SK-N-MC (cell line): ENCODE measurements around the gene ZFAND3.
"Not testable (repeated sequence)": the region's sequence is repeated elsewhere in the genome, so short reads cannot be mapped to it uniquely, and the experiment has no call there.

Experiments used
- DNase-seq: peaks from one replicate; pipeline ENCODE4 v3.0.0-alpha.2; 2011; ENCODE audit warnings: low read depth, low spot score
- H3K27ac ChIP-seq: fragments of 200-600 bp; sonication (generic); 2 replicates; pipeline ENCODE4 v1.5.1; 2016; ENCODE audit warnings: mixed run types
- H3K36me3 ChIP-seq: fragments of 200-600 bp; sonication (generic); 2 replicates; pipeline ENCODE4 v1.6.1; 2017; ENCODE audit warnings: antibody characterized with exemption, low read length, mixed read lengths; ENCODE audit not compliant: insufficient read depth
- H3K4me3 ChIP-seq: fragments of 200-600 bp; sonication (generic); 2 replicates; pipeline ENCODE4 v1.5.1; 2016
- H3K9ac ChIP-seq: fragments of 200-600 bp; sonication (generic); 2 replicates; pipeline ENCODE4 v1.8.0; 2017; ENCODE audit warnings: mixed run types, mixed read lengths; ENCODE audit not compliant: insufficient read length
- H3K9me3 ChIP-seq: fragments of 200-600 bp; sonication (generic); 2 replicates; pipeline ENCODE4 v1.6.1; 2017; ENCODE audit warnings: low read depth, mild to moderate bottlenecking, antibody characterized with exemption, low read length, moderate library complexity, mixed read lengths
- EZH2 ChIP-seq: fragments of 200-600 bp; sonication (generic); IDR thresholded peaks from one replicate; pipeline ENCODE4 v1.6.1; 2017; ENCODE audit warnings: antibody characterized with exemption
- FOXP2 ChIP-seq: optimal IDR thresholded peaks from 2 replicates; pipeline ENCODE3; 2011; ENCODE audit warnings: mild to moderate bottlenecking, moderate library complexity; ENCODE audit not compliant: insufficient read depth; ENCODE audit errors: extremely low read length, control extremely low read depth
- POLR2AphosphoS5 ChIP-seq: IDR thresholded peaks from 2 replicates; pipeline ENCODE4 v1.6.1; 2012; ENCODE audit warnings: mild to moderate bottlenecking, low read depth, low read length, borderline replicate concordance

Gene ZFAND3

DNA sequence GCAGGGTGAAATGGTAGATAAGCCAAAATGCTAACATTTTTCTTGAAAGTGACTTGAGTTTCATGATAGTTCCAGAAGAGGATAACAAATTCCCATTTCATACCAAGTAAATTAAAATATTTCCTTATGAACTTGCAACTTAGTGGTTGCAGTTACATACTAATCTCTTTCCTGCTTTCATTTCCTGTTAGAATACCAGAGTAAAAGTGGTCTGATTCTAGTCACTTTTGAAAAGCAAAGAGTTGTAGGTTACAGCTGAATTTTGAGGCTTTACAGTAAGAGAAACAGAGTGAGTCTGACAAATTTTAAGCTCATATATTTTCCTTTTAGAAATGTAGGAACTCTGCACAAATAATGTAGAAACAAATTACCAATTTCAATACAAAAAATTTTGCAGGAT, 117.4 kb downstream of the ZFAND3 start:
- Histone ChIP-seq H3K9me3 (no peaks in the 10 kb centered on the region), H3K9ac (peak overlapping the region; percentile 35), H3K4me3 (peak overlapping the region; percentile 64), H3K36me3 (no peaks in the 10 kb centered on the region), H3K27ac (peak overlapping the region; percentile 92)
- DNase-seq = peak; percentile 55
- TF ChIP-seq FOXP2 (no peak), POLR2AphosphoS5 (no peak; the same call in 1 of the 2 replicates)

DNA sequence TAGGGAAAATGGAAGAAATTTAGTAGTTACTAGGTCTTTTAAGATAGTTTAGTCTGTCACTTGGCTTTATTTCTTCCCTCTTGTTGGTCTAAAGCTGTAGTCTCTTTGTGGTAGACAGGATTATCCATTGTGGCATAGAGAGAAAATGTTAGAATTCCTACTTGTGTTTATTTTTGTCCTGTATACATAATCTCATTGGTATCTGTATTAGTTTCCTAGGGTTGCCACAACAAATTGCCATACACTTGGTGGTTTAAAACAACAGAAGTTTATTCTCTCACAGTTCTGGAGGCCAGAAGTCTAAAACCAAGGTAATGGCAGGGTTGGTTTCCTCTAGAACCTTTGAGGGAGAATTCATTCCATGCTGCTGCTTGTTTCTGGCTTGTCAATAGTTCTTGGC, 119.4 kb downstream of the ZFAND3 start:
- DNase-seq = no peak
- H3K9me3 ChIP-seq = no peaks in the 10 kb centered on the region
- peak overlapping the region; percentile 92 for H3K27ac ChIP-seq
- no peak for TF ChIP-seq POLR2AphosphoS5
- H3K9ac ChIP-seq = no peak overlapping the region
- no peak overlapping the region for H3K4me3 ChIP-seq
- no peaks in the 10 kb centered on the region; the same call in 1 of the 2 replicates for H3K36me3 ChIP-seq

DNA sequence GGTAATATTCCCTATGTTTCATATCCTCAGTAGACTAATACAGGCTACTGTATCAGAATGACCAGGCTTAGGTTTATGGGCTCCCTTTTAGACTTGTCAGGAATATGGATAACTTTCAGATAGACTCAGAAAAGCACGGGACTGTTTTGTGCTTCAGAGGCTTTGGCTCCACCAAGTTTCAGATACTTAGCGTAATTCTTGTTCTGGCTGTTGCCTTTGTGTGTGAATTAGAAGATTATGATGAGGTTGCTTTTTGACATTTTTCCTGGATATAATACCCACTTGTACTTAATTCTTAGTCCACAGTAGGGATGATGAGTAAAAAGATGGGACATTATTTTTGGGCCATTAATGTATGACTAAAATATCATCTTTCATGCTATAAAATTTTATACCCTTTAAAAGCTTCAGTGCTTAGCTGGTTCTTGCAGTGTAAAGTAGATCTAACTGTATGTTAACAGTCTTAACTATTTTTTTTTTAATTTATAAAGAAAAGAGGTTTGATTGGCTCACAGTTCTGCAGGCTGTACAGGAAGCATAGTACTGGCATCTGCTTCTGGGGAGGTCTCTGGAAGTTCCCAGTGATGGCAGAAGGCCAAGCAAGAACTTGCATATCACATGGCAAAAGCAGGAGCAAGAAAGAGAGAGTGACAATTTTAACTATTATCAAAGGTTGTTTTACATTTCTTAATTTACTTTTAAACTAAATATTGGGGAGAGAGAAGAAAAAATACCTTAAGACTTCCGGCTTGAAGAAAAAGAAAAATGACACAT, 120.7 kb downstream of the ZFAND3 start:
- Histone ChIP-seq H3K27ac (peak overlapping the region; percentile 92), H3K9ac (peak overlapping the region; percentile 61), H3K9me3 (no peaks in the 10 kb centered on the region), H3K4me3 (peak overlapping the region; percentile 49), H3K36me3 (no peaks in the 10 kb centered on the region; the same call in 1 of the 2 replicates)
- TF ChIP-seq POLR2AphosphoS5 (no peak), EZH2 (no peak), FOXP2 (no peak)
- peak; percentile 66 for DNase-seq

DNA sequence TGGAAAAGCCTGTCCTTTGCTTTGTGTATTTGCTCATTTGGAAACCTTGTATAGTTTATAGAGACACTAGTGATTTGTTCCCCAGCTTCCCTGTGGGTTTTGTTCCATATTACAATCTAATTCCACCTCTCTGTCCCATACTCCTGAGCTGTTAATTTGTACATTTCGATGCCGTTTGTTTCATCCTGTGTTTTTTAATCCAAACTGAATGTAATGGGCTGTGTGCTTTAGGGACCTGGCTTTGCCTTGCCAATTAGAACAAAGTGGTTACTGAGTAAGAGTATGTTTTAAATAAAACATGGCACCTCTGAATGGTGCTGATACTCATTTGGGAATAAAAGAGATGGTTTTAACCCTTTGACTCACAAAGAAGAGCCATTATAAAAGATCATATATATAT, 122.3 kb downstream of the ZFAND3 start:
- H3K4me3 ChIP-seq = no peak overlapping the region
- H3K9me3 ChIP-seq = no peaks in the 10 kb centered on the region
- TF ChIP-seq EZH2 = no peak
- no peak for TF ChIP-seq FOXP2
- TF ChIP-seq POLR2AphosphoS5 = no peak
- H3K9ac ChIP-seq = no peak overlapping the region
- DNase-seq = no peak
- H3K27ac ChIP-seq = peak overlapping the region; percentile 92
- no peaks in the 10 kb centered on the region; the same call in 1 of the 2 replicates for H3K36me3 ChIP-seq

DNA sequence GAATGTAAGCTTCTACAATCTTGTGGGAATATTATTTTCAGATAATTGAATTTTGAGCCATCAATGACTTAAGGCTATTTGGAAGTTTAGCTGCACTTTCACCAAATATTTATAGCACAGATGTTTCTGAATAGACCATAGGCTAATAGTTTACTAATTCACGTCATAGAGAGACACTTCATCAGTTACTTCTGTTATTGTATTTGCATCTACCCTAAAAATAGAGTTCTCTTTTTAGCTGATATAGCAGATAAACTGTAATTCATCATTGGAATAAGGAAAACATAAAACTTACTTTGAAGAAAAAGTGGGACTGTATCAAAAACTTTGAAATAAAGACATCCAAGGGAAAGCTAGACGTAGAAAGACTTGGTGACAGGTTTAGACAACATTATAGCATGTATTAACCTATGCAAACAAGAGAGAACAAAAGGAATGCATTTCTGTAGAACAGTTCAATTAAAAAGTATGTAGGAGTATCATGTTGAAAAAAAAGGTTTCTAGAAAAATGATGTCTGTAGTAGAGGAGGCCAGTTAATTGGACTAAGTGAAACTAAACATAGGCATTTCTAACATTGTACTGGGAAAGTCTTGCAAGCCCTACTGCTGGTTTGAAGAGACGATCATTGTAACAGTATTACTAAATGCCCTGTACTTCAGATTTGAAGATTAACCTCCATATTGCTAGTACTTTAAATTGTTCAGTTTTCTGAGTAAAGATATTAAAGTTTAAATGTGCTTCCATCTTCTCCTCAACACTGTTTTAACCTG, 123.3 kb downstream of the ZFAND3 start:
- no peak overlapping the region for H3K9ac ChIP-seq
- H3K9me3 ChIP-seq = no peaks in the 10 kb centered on the region
- H3K36me3 ChIP-seq = no peaks in the 10 kb centered on the region; the same call in 1 of the 2 replicates
- DNase-seq = no peak
- TF ChIP-seq EZH2 (no peak), FOXP2 (no peak), POLR2AphosphoS5 (no peak)
- peak overlapping the region; percentile 19 for H3K27ac ChIP-seq
- H3K4me3 ChIP-seq = peak overlapping the region; percentile 40

DNA sequence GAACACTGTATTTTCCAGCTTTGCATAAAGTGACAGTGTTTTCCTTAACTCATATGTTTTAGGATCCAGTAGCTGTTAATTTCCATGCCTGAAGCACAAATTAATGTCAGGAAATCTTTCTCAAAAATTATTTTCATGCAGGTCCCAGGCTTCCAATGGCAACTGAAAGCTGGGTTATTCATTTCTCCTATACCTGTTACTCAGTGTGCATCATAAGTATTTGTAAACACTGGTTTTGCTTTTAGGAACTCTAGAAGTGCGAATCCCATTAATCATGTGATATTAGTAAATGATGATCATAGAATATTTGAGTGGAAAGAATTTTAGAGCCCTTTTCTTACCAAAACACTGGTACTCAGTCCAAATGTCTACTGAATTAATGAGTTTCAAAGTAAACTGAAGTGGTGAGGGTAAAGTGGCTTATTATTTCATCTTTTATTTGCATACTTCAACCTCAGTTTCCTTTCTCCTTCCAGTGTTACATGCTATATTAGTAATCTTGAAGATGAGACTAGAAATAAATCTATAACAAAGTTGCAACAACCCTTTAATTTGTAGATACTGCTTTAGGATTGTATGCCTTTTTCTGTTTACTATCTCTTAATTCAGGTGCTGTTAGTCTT, 124.0 kb downstream of the ZFAND3 start:
- Histone ChIP-seq H3K9me3 (no peaks in the 10 kb centered on the region), H3K9ac (no peak overlapping the region), H3K4me3 (peak overlapping the region; percentile 40; the same call in 1 of the 2 replicates), H3K36me3 (peaks cover 4% of the 10 kb centered on the region), H3K27ac (peak overlapping the region; percentile 19)
- TF ChIP-seq EZH2 = no peak
- TF ChIP-seq POLR2AphosphoS5 = no peak
- TF ChIP-seq FOXP2 = no peak
- no peak for DNase-seq

DNA sequence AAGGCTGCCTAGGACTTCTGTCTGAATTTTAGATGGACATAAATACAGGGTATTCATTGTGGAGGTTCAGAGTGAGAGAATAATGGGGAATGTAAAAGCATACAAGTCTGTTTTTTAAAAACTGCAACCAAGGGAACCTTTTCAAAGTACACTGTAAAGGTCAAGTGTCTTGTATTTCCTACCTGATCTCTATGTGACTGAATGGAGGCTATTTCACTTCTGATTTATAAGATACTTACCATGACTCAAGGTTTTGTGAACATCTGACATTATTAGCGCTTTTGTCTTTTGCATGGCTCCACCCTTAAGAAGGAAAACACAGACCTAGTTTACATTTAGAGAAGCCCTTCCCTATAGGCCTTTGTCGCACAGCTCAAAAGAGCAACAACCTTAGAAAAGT, 126.5 kb downstream of the ZFAND3 start:
- Histone ChIP-seq H3K9ac (no peak overlapping the region), H3K9me3 (no peaks in the 10 kb centered on the region), H3K27ac (no peak overlapping the region), H3K36me3 (peaks cover 13% of the 10 kb centered on the region), H3K4me3 (no peak overlapping the region)
- DNase-seq = no peak
- TF ChIP-seq FOXP2 = no peak
- no peak for TF ChIP-seq EZH2
- no peak for TF ChIP-seq POLR2AphosphoS5

DNA sequence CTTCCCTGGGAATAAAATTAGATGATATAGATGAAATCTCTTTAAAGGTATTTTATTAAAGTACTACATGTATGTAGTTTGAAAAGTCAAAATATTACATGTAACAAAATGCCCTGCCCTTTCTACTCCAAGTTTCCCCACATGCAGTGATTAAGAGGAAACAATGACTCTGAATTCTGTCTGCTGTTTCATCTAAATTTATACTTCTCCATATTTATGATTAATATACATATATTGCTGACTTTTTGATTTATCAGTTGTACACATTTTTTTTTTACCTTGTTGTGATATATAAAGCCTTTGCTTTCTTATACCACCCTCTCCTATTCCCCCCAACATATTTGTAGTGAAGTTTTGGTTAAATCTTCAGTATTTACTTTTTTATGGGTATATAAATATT, 127.9 kb downstream of the ZFAND3 start:
- Histone ChIP-seq H3K4me3 (no peak overlapping the region), H3K9ac (no peak overlapping the region), H3K36me3 (peaks cover 13% of the 10 kb centered on the region), H3K27ac (no peak overlapping the region), H3K9me3 (no peaks in the 10 kb centered on the region)
- no peak for DNase-seq
- TF ChIP-seq EZH2 (no peak), FOXP2 (no peak), POLR2AphosphoS5 (no peak)

DNA sequence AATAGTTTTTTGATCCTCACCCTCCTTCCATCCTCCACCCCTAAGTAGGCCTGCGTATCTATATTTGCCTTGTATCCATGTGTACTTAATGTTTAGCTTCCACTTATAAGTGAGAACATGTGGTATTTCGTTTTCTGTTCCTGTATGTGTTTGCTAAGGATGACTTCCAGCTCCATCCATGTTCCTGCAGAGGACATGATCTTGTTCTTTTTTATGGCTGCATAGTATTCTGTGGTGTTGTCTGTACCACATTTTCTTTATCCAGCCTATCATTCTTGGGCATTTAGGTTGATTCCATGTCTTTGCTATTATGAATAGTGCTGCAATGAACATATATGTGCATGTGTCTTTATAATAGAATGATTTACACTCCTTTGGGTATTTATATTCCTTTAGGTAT, 129.1 kb downstream of the ZFAND3 start:
- H3K27ac ChIP-seq, H3K4me3 ChIP-seq, DNase-seq, H3K9ac ChIP-seq, H3K9me3 ChIP-seq: not testable (repeated sequence)
- peaks cover 13% of the 10 kb centered on the region for H3K36me3 ChIP-seq
